ENCODE data around the gene SGTA. TPM values are rescaled to one million over a fixed set of nuclear protein-coding genes. Genes with fewer than 3 reads are reported as not detected.

Gene SGTA
- total and polyA plus RNA-seq, 2 of the 4 experiments (the other 2 are of a cell fraction), result 17.4 to 72.9 TPM

DNA sequence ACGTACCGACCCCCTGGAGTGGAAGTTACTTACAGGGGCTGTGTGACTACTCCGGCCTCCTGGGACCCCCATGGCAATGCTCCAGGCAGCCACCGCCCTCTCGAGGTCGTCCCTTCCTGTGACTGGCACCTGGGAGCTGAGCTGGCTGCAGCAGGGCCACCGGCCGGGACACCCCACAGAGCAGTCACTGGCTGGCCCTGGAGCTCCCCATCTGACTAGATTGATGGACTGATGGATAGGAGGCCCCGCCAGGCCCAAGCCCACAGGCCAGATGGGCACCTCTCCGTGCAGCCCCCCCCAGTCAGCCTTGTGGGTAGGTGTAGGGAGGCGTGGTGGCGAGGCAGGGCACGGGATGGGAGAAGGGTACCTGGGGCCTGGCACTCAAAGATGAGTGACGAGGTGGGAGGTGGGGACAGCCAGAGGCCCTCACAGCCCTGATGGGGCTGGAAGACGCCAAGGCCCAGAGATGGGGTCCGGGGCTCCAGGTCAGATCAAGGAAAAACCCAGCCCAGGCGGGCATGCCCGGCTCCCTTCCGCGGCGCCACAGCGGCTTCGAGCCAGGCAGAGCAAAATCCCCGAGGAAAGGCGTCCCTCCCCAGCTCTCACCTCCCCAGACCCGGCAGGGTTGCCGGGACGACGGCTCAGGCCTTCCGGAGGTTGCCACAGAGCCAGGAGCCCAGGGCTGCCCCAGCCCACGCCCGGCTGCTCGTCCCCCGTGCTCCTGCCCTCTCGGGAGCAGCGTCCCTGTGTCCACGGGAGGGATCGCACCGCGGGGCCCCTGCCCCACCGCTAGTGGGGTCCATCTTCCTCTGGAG, 51.7 kb downstream of the SGTA start:
- ChIA-PET CTCF (interaction anchor here (0.5 kb wide), 1 partner anchor 26 kb away, joined by 3 read pairs; no protein-coding TSS in a partner anchor), POLR2A (ENCODE audit: unreplicated experiment) (no interaction called here)
- H4K91ac ChIP-seq (ENCODE audit: insufficient read depth, low read depth, low read length), result no peak overlapping the region
- TF ChIP-seq, protein P1, sequence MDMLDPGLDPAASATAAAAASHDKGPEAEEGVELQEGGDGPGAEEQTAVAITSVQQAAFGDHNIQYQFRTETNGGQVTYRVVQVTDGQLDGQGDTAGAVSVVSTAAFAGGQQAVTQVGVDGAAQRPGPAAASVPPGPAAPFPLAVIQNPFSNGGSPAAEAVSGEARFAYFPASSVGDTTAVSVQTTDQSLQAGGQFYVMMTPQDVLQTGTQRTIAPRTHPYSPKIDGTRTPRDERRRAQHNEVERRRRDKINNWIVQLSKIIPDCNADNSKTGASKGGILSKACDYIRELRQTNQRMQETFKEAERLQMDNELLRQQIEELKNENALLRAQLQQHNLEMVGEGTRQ (IDR thresholded peaks at IDR 0.05; ENCODE audit: low read depth, low read length), result no peak
- TF ChIP-seq, protein P2, sequence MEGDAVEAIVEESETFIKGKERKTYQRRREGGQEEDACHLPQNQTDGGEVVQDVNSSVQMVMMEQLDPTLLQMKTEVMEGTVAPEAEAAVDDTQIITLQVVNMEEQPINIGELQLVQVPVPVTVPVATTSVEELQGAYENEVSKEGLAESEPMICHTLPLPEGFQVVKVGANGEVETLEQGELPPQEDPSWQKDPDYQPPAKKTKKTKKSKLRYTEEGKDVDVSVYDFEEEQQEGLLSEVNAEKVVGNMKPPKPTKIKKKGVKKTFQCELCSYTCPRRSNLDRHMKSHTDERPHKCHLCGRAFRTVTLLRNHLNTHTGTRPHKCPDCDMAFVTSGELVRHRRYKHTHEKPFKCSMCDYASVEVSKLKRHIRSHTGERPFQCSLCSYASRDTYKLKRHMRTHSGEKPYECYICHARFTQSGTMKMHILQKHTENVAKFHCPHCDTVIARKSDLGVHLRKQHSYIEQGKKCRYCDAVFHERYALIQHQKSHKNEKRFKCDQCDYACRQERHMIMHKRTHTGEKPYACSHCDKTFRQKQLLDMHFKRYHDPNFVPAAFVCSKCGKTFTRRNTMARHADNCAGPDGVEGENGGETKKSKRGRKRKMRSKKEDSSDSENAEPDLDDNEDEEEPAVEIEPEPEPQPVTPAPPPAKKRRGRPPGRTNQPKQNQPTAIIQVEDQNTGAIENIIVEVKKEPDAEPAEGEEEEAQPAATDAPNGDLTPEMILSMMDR (conservative IDR thresholded peaks at IDR 0.05; ENCODE audit: low read depth, low read length), result no peak
- TF ChIP-seq RCOR1 (IDR thresholded peaks at IDR 0.05; ENCODE audit: insufficient replicate concordance, low read length) (no peak), BHLHE40 (IDR thresholded peaks at IDR 0.05; ENCODE audit: low read depth, low read length) (no peak), FOS (IDR thresholded peaks at IDR 0.05; ENCODE audit: low read depth, low read length) (no peak), RAD21 (IDR thresholded peaks at IDR 0.05; ENCODE audit: low read length) (no peak), POLR2A (IDR thresholded peaks at IDR 0.05; ENCODE audit: low read depth, low read length) (no peak), NFE2L2 (IDR thresholded peaks at IDR 0.05; ENCODE audit: low read depth, low read length) (no peak), CEBPB (IDR thresholded peaks at IDR 0.05; ENCODE audit: low read depth, low read length) (no peak), MAZ (IDR thresholded peaks at IDR 0.05; ENCODE audit: borderline replicate concordance, low read depth, low read length) (no peak), MAFK (IDR thresholded peaks at IDR 0.05; ENCODE audit: low read depth, low read length) (no peak)
- TF ChIP-seq, protein P3, sequence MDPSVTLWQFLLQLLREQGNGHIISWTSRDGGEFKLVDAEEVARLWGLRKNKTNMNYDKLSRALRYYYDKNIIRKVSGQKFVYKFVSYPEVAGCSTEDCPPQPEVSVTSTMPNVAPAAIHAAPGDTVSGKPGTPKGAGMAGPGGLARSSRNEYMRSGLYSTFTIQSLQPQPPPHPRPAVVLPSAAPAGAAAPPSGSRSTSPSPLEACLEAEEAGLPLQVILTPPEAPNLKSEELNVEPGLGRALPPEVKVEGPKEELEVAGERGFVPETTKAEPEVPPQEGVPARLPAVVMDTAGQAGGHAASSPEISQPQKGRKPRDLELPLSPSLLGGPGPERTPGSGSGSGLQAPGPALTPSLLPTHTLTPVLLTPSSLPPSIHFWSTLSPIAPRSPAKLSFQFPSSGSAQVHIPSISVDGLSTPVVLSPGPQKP (IDR thresholded peaks at IDR 0.05; ENCODE audit: borderline replicate concordance, low read depth, low read length), result no peak
- DNase-seq (no peak), ATAC-seq (ENCODE audit: low read depth) (no peak)
- H3K9ac ChIP-seq (ENCODE audit: low read depth, low read length), result no peak overlapping the region
- BruUV-seq (replicated peaks), result no TSS peak
- no peak overlapping the region for H3K56ac ChIP-seq (ENCODE audit: extremely low read depth, insufficient read depth, low read length)
- WGBS, 2 experiments (ENCODE audit: extremely low coverage in 2 of 2, insufficient read length in 1 of 2), result 89% methylated on average over 17 of the region's 41 CpGs; no CpG with 5 or more reads in 1 of the 2 experiments
- intact Hi-C loops (cut with micrococcal nuclease), result no loop called here
- 0 out of 2 replicates have a peak, but pooled peaks cover 2% of the 10 kb centered on the region for H3K9me1 ChIP-seq (ENCODE audit: insufficient read depth, low read length)
- no peak overlapping the region for H3K4ac ChIP-seq (ENCODE audit: low read depth, low read length)
- no peak overlapping the region for H4K8ac ChIP-seq (ENCODE audit: low read depth in 2 of 2, low read length in 2 of 2)
- H3K4me3 ChIP-seq (ENCODE audit: insufficient read depth, low read depth, low read length), result no peak overlapping the region
- H2AK5ac ChIP-seq (ENCODE audit: low read depth, low read length), result no peak overlapping the region
- H3K4me1 ChIP-seq (ENCODE audit: control insufficient read depth, insufficient read depth, low read length), result no peaks in the 10 kb centered on the region
- in situ Hi-C loops (cut with MboI; ENCODE audit: low sequenced_read_pairs), result no loop called here
- no peak overlapping the region for H3K14ac ChIP-seq (replicated peaks; ENCODE audit: low read depth, low read length)
- no peak overlapping the region for H4K5ac ChIP-seq (ENCODE audit: low read depth, low read length)
- no peaks in the 10 kb centered on the region; the same call in 1 of the 2 replicates for H3K9me3 ChIP-seq (ENCODE audit: control insufficient read depth, insufficient read depth, low read length)
- peaks cover 21% of the 10 kb centered on the region for H3K36me3 ChIP-seq (ENCODE audit: control insufficient read depth, insufficient read depth, low read length)
- no peak overlapping the region for H3K23ac ChIP-seq (ENCODE audit: low read depth, low read length)
- peak overlapping the region; percentile 42 for H2AK9ac ChIP-seq (replicated peaks; ENCODE audit: low read depth, low read length, poor library complexity)
- no peak overlapping the region for H2BK120ac ChIP-seq (ENCODE audit: low read depth, low read length)
- no peaks in the 10 kb centered on the region; the same call in none of the 2 replicates for H4K20me1 ChIP-seq (ENCODE audit: insufficient read depth, low read length)
- dilution Hi-C loops (cut with HindIII; ENCODE audit: low sequenced_read_pairs, unreplicated experiment), result no loop called here
- no peak overlapping the region for H2BK15ac ChIP-seq (ENCODE audit: low read depth, low read length)
- no peak overlapping the region for H2BK5ac ChIP-seq (ENCODE audit: low read depth, low read length, poor library complexity, severe bottlenecking)
- H3K79me1 ChIP-seq (ENCODE audit: low read depth in 1 of 2, low read length in 2 of 2), result peaks cover 0 to 11% of the 10 kb centered on the region in 2 experiments; a peak in 2 of 4 replicates
- H2BK20ac ChIP-seq (ENCODE audit: low read depth, low read length), result no peak overlapping the region
- H3K27ac ChIP-seq (ENCODE audit: insufficient read depth, low read length), result no peak overlapping the region
- no peak overlapping the region for H3K18ac ChIP-seq (ENCODE audit: low read depth, low read length)
- peaks cover 11% of the 10 kb centered on the region for H3K27me3 ChIP-seq (ENCODE audit: control insufficient read depth, insufficient read depth, low read length)
- H3K4me2 ChIP-seq (ENCODE audit: low read depth, low read length), result no peak overlapping the region
- H2AFZ ChIP-seq (replicated peaks; ENCODE audit: low read length, poor library complexity), result no peak overlapping the region

All from IMR-90 (cell line).